SH-SY5Y (cell line): ENCODE data around the gene EBF3.

ENCODE experiments used
- GATA2 ChIP-seq: IDR thresholded peaks from 2 replicates; pipeline ENCODE4 v1.6.1; 2011; ENCODE audit warnings: mild to moderate bottlenecking, low read depth, low read length
- GATA3 ChIP-seq: IDR thresholded peaks from 2 replicates; pipeline ENCODE4 v1.6.1; 2011; ENCODE audit warnings: low read depth, mild to moderate bottlenecking, low read length, moderate library complexity

GRCh38 chr10:129936923-129937300 lies 27.2 kb downstream of the EBF3 start:
- no peak for TF ChIP-seq GATA3
- TF ChIP-seq GATA2: no peak
